A673 (cell line): ENCODE results near the gene PCNT. TPM values are rescaled to one million over a fixed set of nuclear protein-coding genes. Genes with fewer than 3 reads are reported as not detected.

Experiments used
- BruUV-seq: library from RNA; stranded (reverse); fragments of 400-500 nt; replicated peaks from 2 replicates; lab custom pipeline; 2021; lab: Mats Ljungman, UMichigan
- CTCF ChIA-PET: fragments of 300-600 bp; sonication (Branson Sonifier 250); formaldehyde crosslinking; loops from one replicate; lab custom pipeline; 2022; ENCODE audit warnings: antibody characterized with exemption; lab: Charles Lee
- POLR2A ChIA-PET: fragments of 300-600 bp; sonication (Branson Sonifier 250); formaldehyde crosslinking; loops from one replicate; lab custom pipeline; 2022; ENCODE audit warnings: antibody characterized with exemption; ENCODE audit not compliant: low non-redundant PET; lab: Charles Lee
- DNase-seq: peaks from one replicate; pipeline ENCODE4 v3.0.0-alpha.2; 2015; ENCODE audit warnings: low spot score
- H3K27ac ChIP-seq: fragments of 200-600 bp; sonication (generic); 2 replicates; pipeline ENCODE4 v1.5.1; 2016; ENCODE audit warnings: mixed run types, low read depth, mild to moderate bottlenecking, mixed read lengths, antibody characterized with exemption, low read length; ENCODE audit not compliant: poor library complexity, severe bottlenecking
- H3K27me3 ChIP-seq: fragments of 200-600 bp; sonication (generic); replicated peaks from 2 replicates; pipeline ENCODE4 v1.6.1; 2017; ENCODE audit warnings: mixed run types, low read depth, mild to moderate bottlenecking, mixed read lengths, antibody characterized with exemption, low read length; ENCODE audit not compliant: insufficient read depth, poor library complexity
- H3K36me3 ChIP-seq: fragments of 200-600 bp; sonication (generic); 2 replicates; pipeline ENCODE4 v1.6.1; 2016; ENCODE audit warnings: mixed run types, mild to moderate bottlenecking, mixed read lengths, antibody characterized with exemption, low read length; ENCODE audit not compliant: insufficient read depth, poor library complexity, severe bottlenecking
- H3K4me1 ChIP-seq: fragments of 200-600 bp; sonication (generic); 2 replicates; pipeline ENCODE4 v1.6.1; 2017; ENCODE audit warnings: mixed run types, mild to moderate bottlenecking, mixed read lengths, antibody characterized with exemption, low read length; ENCODE audit not compliant: insufficient read depth, poor library complexity, severe bottlenecking
- H3K4me3 ChIP-seq: fragments of 200-600 bp; sonication (generic); 2 replicates; pipeline ENCODE4 v1.5.1; 2016; ENCODE audit warnings: low read depth, mixed run types, mild to moderate bottlenecking, mixed read lengths, low read length; ENCODE audit not compliant: poor library complexity, severe bottlenecking
- H3K9me3 ChIP-seq: fragments of 200-600 bp; sonication (generic); 2 replicates; pipeline ENCODE4 v1.6.1; 2016; ENCODE audit warnings: mixed run types, low read depth, mild to moderate bottlenecking, mixed read lengths, antibody characterized with exemption, low read length; ENCODE audit not compliant: poor library complexity, severe bottlenecking
- CTCF ChIP-seq: fragments of 300-800, 200-600 bp; sonication (generic); conservative IDR thresholded peaks from 2 replicates; pipeline ENCODE4 v1.5.1; 2017; ENCODE audit warnings: low read depth, mild to moderate bottlenecking, antibody characterized with exemption, low read length, moderate library complexity, mixed read lengths
- EZH2 ChIP-seq: fragments of 200-600 bp; sonication (generic); IDR thresholded peaks from 2 replicates; pipeline ENCODE4 v1.6.1; 2017; ENCODE audit warnings: borderline replicate concordance, low read depth, mild to moderate bottlenecking, mixed read lengths, antibody characterized with exemption, low read length; ENCODE audit not compliant: poor library complexity, severe bottlenecking
- intact Hi-C: fragments of 100-400 bp; cut with micrococcal nuclease; formaldehyde crosslinking; loops from one replicate; pipeline ENCODE4 v1.10.0; 2022; ENCODE audit not compliant: unreplicated experiment
- total RNA-seq: library from RNA; stranded (reverse); gene quantifications from 2 replicates; pipeline ENCODE4 v1.2.3, GENCODE V29; 2021

Gene PCNT
- total RNA-seq, 1 experiment from 2014 or later, result 66.4 TPM

- Histone ChIP-seq H3K36me3 (peaks cover 73% of the 10 kb centered on the region), H3K4me3 (no peak overlapping the region), H3K27ac (no peak overlapping the region), H3K27me3 (no peaks in the 10 kb centered on the region), H3K4me1 (no peaks in the 10 kb centered on the region), H3K9me3 (no peaks in the 10 kb centered on the region)
- DNase-seq, result no peak
- TSS peak; percentile 23 for BruUV-seq
- POLR2A ChIA-PET, result no interaction called here
- CTCF ChIA-PET, result no interaction called here
- intact Hi-C loops, result no loop called here
- TF ChIP-seq EZH2 (no peak), CTCF (no peak)
These were observed 25.3 kb downstream of the PCNT start for GRCh38 chr21:46349134-46349760.

GRCh38 chr21:46350571-46350970, 26.6 kb downstream of the PCNT start:
- peaks cover 75% of the 10 kb centered on the region for H3K36me3 ChIP-seq
- no peak for DNase-seq
- CTCF ChIA-PET, result no interaction called here
- H3K27ac ChIP-seq, result no peak overlapping the region
- H3K27me3 ChIP-seq, result no peaks in the 10 kb centered on the region
- intact Hi-C loops, result no loop called here
- H3K4me1 ChIP-seq, result no peaks in the 10 kb centered on the region
- TF ChIP-seq CTCF (no peak), EZH2 (no peak)
- BruUV-seq, result no TSS peak
- H3K4me3 ChIP-seq, result no peak overlapping the region
- POLR2A ChIA-PET, result no interaction called here
- no peaks in the 10 kb centered on the region for H3K9me3 ChIP-seq

- no peak for DNase-seq
- no peaks in the 10 kb centered on the region for H3K27me3 ChIP-seq
- peaks cover 71% of the 10 kb centered on the region for H3K36me3 ChIP-seq
- H3K4me3 ChIP-seq, result no peak overlapping the region
- TF ChIP-seq CTCF (no peak), EZH2 (no peak)
- H3K27ac ChIP-seq, result no peak overlapping the region
- no peaks in the 10 kb centered on the region for H3K4me1 ChIP-seq
- H3K9me3 ChIP-seq, result no peaks in the 10 kb centered on the region
- BruUV-seq, result no TSS peak
- intact Hi-C loops, result no loop called here
- ChIA-PET POLR2A (no interaction called here), CTCF (no interaction called here)
These were observed 27.0 kb downstream of the PCNT start for GRCh38 chr21:46350981-46351380.
